Natural killer cell treated with Interleukin-12 subunit alpha and Interleukin-12 subunit beta and Interleukin-15 and Interleukin-18, amount 100 ng/mL, for 72 hours (primary cell): ENCODE data around the gene NAP1L5. TPM values are rescaled to one million over a fixed set of nuclear protein-coding genes. Genes with fewer than 3 reads are reported as not detected.

Source experiments
- ATAC-seq, 2 donors: fragments of 150-1000 bp; cut with Tn5 transposase in 1 of 2; sonication (Bioruptor Pico), chemical (Tn5 transposase) in 1 of 2; 2 replicates each; pipeline ENCODE4 v1.10.0; 2021
- DNase-seq: peaks from one replicate; pipeline ENCODE4 v3.0.0; 2022; ENCODE audit warnings: low spot score
- H3K27ac Mint-ChIP-seq, 2 donors: 1 replicate in 1 of 2; 2 replicates in 1 of 2; pipeline ENCODE4 v1.8.0; 2022; ENCODE audit warnings: mixed read lengths in 2 of 2, mild to moderate bottlenecking in 1 of 2, moderate library complexity in 1 of 2
- H3K27me3 Mint-ChIP-seq, 2 donors: 1 replicate in 1 of 2; 2 replicates in 1 of 2; pipeline ENCODE4 v1.8.0; 2022; ENCODE audit warnings: mixed read lengths in 2 of 2
- H3K36me3 Mint-ChIP-seq: one replicate; pipeline ENCODE4 v1.8.0; 2022; ENCODE audit warnings: mixed read lengths
- H3K4me1 Mint-ChIP-seq, 2 donors: 1 replicate in 1 of 2; 2 replicates in 1 of 2; pipeline ENCODE4 v1.8.0; 2022; ENCODE audit warnings: low read depth in 2 of 2, mixed read lengths in 2 of 2, mild to moderate bottlenecking in 1 of 2
- H3K4me3 Mint-ChIP-seq: one replicate; pipeline ENCODE4 v1.8.0; 2022; ENCODE audit warnings: mixed read lengths
- H3K9me3 Mint-ChIP-seq: 2 replicates; pipeline ENCODE4 v1.8.0; 2022; ENCODE audit warnings: mixed read lengths
- total RNA-seq, 2 donors: library from RNA; stranded (reverse); gene quantifications; one replicate each; pipeline ENCODE4 v1.2.3, GENCODE V29; 2022

The NAP1L5 gene
- total RNA-seq: 1 to 10 TPM; 4.6 to 7.5 TPM

DNA sequence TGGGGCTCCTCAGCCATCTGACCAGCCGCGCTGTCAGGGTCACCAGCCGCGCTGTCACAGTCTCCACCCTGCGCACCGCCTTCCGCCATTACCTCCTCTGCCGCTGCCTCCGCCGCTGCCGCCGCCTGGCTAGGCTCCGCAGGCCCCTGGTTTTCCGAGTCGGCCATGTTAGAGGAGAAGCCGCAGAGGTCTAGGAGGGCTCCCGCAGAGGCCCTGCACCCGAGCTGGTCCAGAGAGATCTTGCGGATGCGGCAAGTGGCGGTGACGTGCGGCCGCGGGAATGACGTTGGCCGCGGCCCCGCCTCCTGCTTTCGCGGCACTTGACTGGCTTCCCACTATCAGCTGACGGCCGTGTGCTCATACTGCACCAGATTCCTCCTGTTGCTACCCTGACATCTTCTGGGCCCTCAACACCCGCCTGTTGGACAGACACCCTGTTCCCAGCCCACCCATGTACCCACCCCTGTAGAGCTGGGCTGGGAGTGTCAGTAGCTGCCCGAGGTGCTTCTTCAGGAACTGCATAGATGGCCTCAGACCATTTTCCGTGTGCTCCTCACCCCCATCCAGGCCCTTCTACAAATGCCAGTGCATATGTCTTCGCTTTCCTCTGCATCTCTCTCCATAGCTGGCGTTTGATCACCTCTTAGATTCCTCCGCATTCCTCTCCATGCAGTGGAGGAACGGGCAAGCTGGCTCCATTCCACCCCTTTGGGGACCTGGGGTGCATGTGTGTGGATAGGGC lies at the start of gene NAP1L5:
TSS of gene NAP1L5 (minus strand) at position 242 of the 742 bp plus-strand sequence. CDS start at position 167, 75 bp downstream.
- peak within 1 kb of the TSS; percentile 71 to 86 for H3K27ac Mint-ChIP-seq
- H3K4me1 Mint-ChIP-seq: peaks cover 11 to 18% of the 10 kb centered on the region in 2 donors
- peaks cover 3% of the 10 kb centered on the region for H3K9me3 Mint-ChIP-seq
- H3K4me3 Mint-ChIP-seq: peak within 1 kb of the TSS; percentile 90
- DNase-seq (peak; percentile 78), ATAC-seq (peak; percentile 92 to 95)
- no peaks in the 10 kb centered on the region for H3K27me3 Mint-ChIP-seq
- H3K36me3 Mint-ChIP-seq: no peaks in the 10 kb centered on the region

- Mint-ChIP-seq H3K4me3 (no peak overlapping the region), H3K4me1 (no peaks in the 10 kb centered on the region), H3K36me3 (peaks cover 7% of the 10 kb centered on the region), H3K27ac (no peak overlapping the region), H3K27me3 (no peaks in the 10 kb centered on the region), H3K9me3 (no peaks in the 10 kb centered on the region)
- ATAC-seq (no peak), DNase-seq (no peak)
Measured at GRCh38 chr4:88747351-88747750, 49.7 kb upstream of the NAP1L5 start.

DNA sequence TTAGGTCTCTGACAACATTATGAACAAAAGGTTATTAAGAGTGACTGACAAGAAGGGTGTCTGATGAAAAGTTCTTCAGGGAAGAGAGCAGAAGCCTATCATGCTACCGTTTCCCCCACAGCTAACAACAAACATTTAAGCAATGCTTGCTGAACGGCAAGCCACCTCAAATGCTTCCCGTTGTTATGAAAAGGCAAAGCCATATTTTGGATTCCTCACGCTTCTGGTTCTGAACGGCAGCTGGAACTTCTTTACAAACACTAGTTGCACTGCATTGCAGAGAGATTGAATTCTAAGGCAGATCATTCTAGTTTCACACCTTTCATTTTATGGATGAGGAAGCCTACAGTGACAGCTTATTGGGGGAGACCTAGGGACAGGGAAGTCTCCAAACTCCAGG lies 48.6 kb upstream of the NAP1L5 start:
- H3K27ac Mint-ChIP-seq: no peak overlapping the region
- no peaks in the 10 kb centered on the region for H3K9me3 Mint-ChIP-seq
- H3K36me3 Mint-ChIP-seq: peaks cover 7% of the 10 kb centered on the region
- DNase-seq (no peak), ATAC-seq (no peak)
- no peak overlapping the region for H3K4me3 Mint-ChIP-seq
- H3K4me1 Mint-ChIP-seq: no peaks in the 10 kb centered on the region
- H3K27me3 Mint-ChIP-seq: no peaks in the 10 kb centered on the region

- ATAC-seq (no peak), DNase-seq (no peak)
- Mint-ChIP-seq H3K27ac (no peak overlapping the region), H3K9me3 (no peaks in the 10 kb centered on the region), H3K4me3 (no peak overlapping the region), H3K36me3 (peaks cover 7% of the 10 kb centered on the region), H3K27me3 (no peaks in the 10 kb centered on the region), H3K4me1 (no peaks in the 10 kb centered on the region)
Measured at GRCh38 chr4:88745581-88746163, 48.0 kb upstream of the NAP1L5 start.

GRCh38 chr4:88745175-88745574 lies 47.5 kb upstream of the NAP1L5 start:
- H3K36me3 Mint-ChIP-seq: peaks cover 7% of the 10 kb centered on the region
- H3K4me3 Mint-ChIP-seq: no peak overlapping the region
- no peak overlapping the region for H3K27ac Mint-ChIP-seq
- no peaks in the 10 kb centered on the region for H3K4me1 Mint-ChIP-seq
- H3K27me3 Mint-ChIP-seq: no peaks in the 10 kb centered on the region
- H3K9me3 Mint-ChIP-seq: no peaks in the 10 kb centered on the region
- DNase-seq (no peak), ATAC-seq (no peak)

DNA sequence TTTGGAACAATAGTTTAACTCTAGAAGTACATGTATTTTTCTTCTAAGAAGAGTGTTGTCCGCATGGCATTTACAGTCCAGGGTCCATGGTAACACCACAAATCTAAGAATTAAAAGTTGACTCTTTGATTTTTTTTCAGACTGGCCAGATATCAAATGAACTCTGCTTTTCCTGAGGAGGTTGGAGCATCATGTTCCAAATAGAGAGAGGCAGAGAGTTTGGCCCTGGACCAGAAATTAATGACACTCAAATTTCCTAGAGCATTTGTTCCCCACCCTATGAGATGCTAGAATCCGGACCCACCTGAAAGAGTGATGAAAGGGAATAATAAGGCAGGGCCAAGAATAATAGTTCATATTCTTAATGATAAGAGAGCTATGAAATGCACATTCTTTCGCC lies 47.0 kb upstream of the NAP1L5 start:
- no peaks in the 10 kb centered on the region for H3K4me1 Mint-ChIP-seq
- H3K27me3 Mint-ChIP-seq: no peaks in the 10 kb centered on the region
- DNase-seq (no peak), ATAC-seq (no peak)
- H3K9me3 Mint-ChIP-seq: no peaks in the 10 kb centered on the region
- H3K36me3 Mint-ChIP-seq: peaks cover 7% of the 10 kb centered on the region
- no peak overlapping the region for H3K4me3 Mint-ChIP-seq
- H3K27ac Mint-ChIP-seq: no peak overlapping the region

DNA sequence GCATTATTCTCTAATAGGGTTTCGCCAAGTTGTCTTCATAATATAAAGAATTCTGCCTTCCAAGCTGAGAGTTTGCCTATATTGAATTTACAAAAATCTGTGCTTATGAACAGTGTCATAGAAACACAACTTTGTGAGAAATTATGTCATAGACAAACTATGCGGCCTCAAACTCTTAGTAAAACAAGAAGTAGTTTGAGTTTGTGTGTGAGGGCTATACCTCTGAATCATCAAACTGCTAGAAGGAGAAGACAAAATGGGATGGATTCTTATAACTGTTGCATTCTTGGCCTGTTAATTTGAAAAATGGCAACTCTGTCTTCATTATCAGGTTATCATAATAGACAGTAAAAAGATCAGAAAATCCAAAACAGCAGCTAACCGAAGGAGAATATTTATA lies 46.1 kb upstream of the NAP1L5 start:
- H3K4me1 Mint-ChIP-seq: peaks cover 0 to 2% of the 10 kb centered on the region in 2 donors
- H3K4me3 Mint-ChIP-seq: no peak overlapping the region
- ATAC-seq (no peak), DNase-seq (no peak)
- H3K27me3 Mint-ChIP-seq: no peaks in the 10 kb centered on the region
- H3K36me3 Mint-ChIP-seq: peaks cover 4% of the 10 kb centered on the region
- no peak overlapping the region for H3K27ac Mint-ChIP-seq
- H3K9me3 Mint-ChIP-seq: no peaks in the 10 kb centered on the region

GRCh38 chr4:88742561-88742960 lies 44.9 kb upstream of the NAP1L5 start:
- Mint-ChIP-seq H3K36me3 (no peaks in the 10 kb centered on the region), H3K4me3 (no peak overlapping the region), H3K27me3 (no peaks in the 10 kb centered on the region), H3K27ac (no peak overlapping the region), H3K4me1 (peaks cover 5 to 10% of the 10 kb centered on the region in 2 donors), H3K9me3 (no peaks in the 10 kb centered on the region)
- DNase-seq (no peak), ATAC-seq (no peak)

- Mint-ChIP-seq H3K4me3 (no peak overlapping the region), H3K4me1 (peaks cover 12 to 15% of the 10 kb centered on the region in 2 donors), H3K9me3 (no peaks in the 10 kb centered on the region), H3K27me3 (no peaks in the 10 kb centered on the region), H3K27ac (peak overlapping the region in 1 of 2 donors; percentile 24), H3K36me3 (no peaks in the 10 kb centered on the region)
- ATAC-seq (no peak), DNase-seq (no peak)
Measured at GRCh38 chr4:88738180-88738579, 40.6 kb upstream of the NAP1L5 start.

- Mint-ChIP-seq H3K4me3 (peak overlapping the region; percentile 35), H3K4me1 (peaks cover 12 to 15% of the 10 kb centered on the region in 2 donors), H3K27me3 (no peaks in the 10 kb centered on the region), H3K27ac (peak overlapping the region in 1 of 2 donors; percentile 24), H3K9me3 (no peaks in the 10 kb centered on the region), H3K36me3 (no peaks in the 10 kb centered on the region)
- DNase-seq: no peak
- peak in 1 of 2 donors; percentile 24 for ATAC-seq
Measured at GRCh38 chr4:88737307-88737941, 39.8 kb upstream of the NAP1L5 start.

- Mint-ChIP-seq H3K4me1 (peaks cover 12 to 15% of the 10 kb centered on the region in 2 donors), H3K27ac (no peak overlapping the region), H3K9me3 (no peaks in the 10 kb centered on the region), H3K27me3 (no peaks in the 10 kb centered on the region), H3K4me3 (no peak overlapping the region), H3K36me3 (no peaks in the 10 kb centered on the region)
- DNase-seq: no peak
- no peak for ATAC-seq
Measured at GRCh38 chr4:88736264-88736663, 38.6 kb upstream of the NAP1L5 start.

GRCh38 chr4:88735564-88735963 lies 37.9 kb upstream of the NAP1L5 start:
- DNase-seq (no peak), ATAC-seq (no peak)
- no peaks in the 10 kb centered on the region for H3K36me3 Mint-ChIP-seq
- H3K9me3 Mint-ChIP-seq: no peaks in the 10 kb centered on the region
- no peak overlapping the region for H3K27ac Mint-ChIP-seq
- no peaks in the 10 kb centered on the region for H3K27me3 Mint-ChIP-seq
- H3K4me3 Mint-ChIP-seq: no peak overlapping the region
- peaks cover 12 to 15% of the 10 kb centered on the region in 2 donors for H3K4me1 Mint-ChIP-seq

GRCh38 chr4:88734403-88734949 lies 36.8 kb upstream of the NAP1L5 start:
- Mint-ChIP-seq H3K27ac (no peak overlapping the region), H3K36me3 (no peaks in the 10 kb centered on the region), H3K4me3 (no peak overlapping the region), H3K9me3 (no peaks in the 10 kb centered on the region), H3K4me1 (peaks cover 12 to 15% of the 10 kb centered on the region in 2 donors), H3K27me3 (no peaks in the 10 kb centered on the region)
- DNase-seq (no peak), ATAC-seq (no peak)
